MM.1S (cell line): ENCODE results near the gene TPI1.
A peak's percentile ranks its signal among the peaks of the same experiment; 100 is the strongest.

Source experiments
- CTCF ChIP-seq: fragments of 300-600 bp; sonication (generic); IDR thresholded peaks from 2 replicates; pipeline ENCODE4 v1.5.1; 2016; ENCODE audit warnings: antibody characterized with exemption, low read length, mixed read lengths
- EZH2 ChIP-seq: fragments of 300-600 bp; sonication (generic); optimal IDR thresholded peaks from 2 replicates; pipeline ENCODE3; 2017; ENCODE audit warnings: low read depth, mild to moderate bottlenecking, antibody characterized with exemption, low read length, mixed read lengths

- TF ChIP-seq CTCF (peak; percentile 87), EZH2 (no peak)
Measured at GRCh38 chr12:6890789-6891645, 23.7 kb downstream of the TPI1 start.
